Measurements from ENCODE around the gene RAD23B. TPM values are rescaled to one million over a fixed set of nuclear protein-coding genes. Genes with fewer than 3 reads are reported as not detected.

Gene RAD23B
- total RNA-seq, 1 donor from 2014 or later = 82.8 TPM

DNA sequence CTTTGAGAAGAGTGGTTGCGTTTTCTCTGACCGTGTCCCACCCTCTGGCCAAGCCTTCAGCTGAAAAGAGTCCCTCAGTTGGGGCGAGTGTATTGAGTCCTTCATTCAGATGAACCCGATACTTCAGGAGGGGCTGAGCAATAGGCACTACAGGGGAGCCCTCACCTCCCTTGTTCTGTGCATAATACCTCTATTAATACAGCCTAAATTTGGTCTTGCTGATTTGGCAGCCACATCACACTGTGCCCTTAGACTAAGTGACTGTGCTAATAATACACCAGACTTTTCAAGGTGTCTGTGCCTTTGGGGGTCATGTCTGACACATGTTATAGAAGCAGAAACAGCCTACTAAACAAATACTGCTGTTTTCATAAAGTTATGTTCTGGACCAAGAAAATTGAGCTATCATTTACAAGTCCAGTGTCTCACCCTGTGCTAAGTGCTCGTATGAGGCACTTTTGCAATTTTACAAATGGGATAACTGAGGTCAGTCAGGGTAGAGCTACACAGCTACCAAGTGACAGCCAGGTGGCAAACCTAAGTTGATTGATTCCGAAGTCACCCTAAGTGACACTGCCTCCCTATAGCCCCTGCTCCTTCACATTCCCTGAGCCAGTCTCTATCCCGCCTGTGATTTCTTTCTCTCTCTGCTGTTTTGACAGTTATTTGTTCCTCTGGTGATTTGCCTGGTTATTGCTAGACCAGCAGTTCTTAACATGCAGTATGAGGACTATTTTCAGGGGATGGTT, 56.0 kb downstream of the RAD23B start:
- TF ChIP-seq, protein P1, sequence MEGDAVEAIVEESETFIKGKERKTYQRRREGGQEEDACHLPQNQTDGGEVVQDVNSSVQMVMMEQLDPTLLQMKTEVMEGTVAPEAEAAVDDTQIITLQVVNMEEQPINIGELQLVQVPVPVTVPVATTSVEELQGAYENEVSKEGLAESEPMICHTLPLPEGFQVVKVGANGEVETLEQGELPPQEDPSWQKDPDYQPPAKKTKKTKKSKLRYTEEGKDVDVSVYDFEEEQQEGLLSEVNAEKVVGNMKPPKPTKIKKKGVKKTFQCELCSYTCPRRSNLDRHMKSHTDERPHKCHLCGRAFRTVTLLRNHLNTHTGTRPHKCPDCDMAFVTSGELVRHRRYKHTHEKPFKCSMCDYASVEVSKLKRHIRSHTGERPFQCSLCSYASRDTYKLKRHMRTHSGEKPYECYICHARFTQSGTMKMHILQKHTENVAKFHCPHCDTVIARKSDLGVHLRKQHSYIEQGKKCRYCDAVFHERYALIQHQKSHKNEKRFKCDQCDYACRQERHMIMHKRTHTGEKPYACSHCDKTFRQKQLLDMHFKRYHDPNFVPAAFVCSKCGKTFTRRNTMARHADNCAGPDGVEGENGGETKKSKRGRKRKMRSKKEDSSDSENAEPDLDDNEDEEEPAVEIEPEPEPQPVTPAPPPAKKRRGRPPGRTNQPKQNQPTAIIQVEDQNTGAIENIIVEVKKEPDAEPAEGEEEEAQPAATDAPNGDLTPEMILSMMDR (conservative IDR thresholded peaks at IDR 0.05; ENCODE audit: low read depth, low read length) = no peak
- no peak overlapping the region for H3K4me3 ChIP-seq (ENCODE audit: low read depth, low read length)
- DNase-seq (ENCODE audit: low read depth) = no peak

DNA sequence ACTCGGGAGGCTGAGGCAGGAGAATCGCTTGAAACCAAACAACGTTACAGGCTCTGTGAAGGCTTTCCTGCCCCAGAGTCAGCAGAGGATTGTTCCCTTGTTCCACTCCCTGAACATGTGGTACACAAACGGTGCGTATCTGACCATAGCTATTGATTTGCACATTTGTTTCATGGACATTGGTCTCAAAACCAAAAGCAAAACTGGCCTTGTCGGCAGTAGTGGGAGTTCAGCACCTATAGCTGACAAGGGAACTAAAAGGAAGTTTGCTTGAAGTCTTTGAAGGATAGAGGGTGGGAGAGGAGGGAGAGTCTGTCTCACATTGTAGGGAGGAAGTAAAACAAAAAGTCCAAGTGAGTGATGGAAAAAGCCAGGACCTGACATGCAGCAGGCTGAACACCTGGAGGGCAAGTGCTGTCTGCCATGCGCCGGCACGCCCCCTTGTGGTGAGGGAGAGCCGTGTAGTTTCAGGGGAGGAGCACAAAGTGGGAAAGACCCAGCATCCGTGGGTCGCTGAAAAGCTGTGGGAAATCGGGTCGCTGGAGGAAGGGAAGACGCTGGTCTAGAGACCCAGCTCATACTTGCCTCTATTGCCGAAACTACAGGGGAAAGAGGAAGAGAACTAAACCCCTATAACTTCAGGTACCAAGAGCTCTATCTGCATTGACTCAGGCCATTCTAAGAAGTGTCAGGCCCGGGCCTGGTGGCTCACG, 58.0 kb downstream of the RAD23B start:
- TF ChIP-seq, protein P1 (conservative IDR thresholded peaks at IDR 0.05; ENCODE audit: low read depth, low read length) = peak; percentile 95
- no peak overlapping the region for H3K4me3 ChIP-seq (ENCODE audit: low read depth, low read length)
- DNase-seq (ENCODE audit: low read depth) = no peak

DNA sequence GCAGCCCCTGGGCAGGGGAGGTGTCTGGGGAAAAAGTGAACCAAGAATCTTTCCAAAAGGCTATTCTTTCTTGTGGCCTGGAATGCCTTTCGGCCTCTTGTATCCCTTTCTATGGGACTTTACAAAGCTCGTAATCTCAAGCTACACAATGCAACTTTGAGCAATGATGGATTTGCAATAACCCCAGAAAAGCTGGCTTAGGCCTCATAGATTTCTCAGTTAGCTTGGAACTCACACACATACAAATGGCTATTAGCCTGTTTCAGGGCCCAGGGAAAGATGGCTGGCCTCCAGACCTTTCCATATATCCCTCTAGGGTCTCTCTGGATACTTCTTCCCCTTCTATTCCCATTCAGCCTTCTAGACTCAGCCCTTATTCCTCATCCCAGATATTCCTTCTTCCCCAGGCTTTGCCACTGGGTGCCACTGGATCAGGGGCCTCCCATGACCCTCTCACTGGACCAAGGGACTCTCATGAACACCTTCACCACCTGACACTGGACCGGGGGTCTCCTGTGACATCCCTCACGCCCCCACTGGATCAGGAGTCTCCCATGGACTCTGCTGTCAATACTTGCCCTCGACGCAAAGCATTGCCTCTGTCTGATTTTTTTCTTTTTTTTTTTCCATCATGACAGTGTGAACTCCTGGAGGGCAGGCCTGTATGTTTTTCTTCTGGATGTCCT, 59.5 kb downstream of the RAD23B start:
- no peak for DNase-seq (ENCODE audit: low read depth)
- no peak overlapping the region for H3K4me3 ChIP-seq (ENCODE audit: low read depth, low read length)
- TF ChIP-seq, protein P1 (conservative IDR thresholded peaks at IDR 0.05; ENCODE audit: low read depth, low read length) = no peak

DNA sequence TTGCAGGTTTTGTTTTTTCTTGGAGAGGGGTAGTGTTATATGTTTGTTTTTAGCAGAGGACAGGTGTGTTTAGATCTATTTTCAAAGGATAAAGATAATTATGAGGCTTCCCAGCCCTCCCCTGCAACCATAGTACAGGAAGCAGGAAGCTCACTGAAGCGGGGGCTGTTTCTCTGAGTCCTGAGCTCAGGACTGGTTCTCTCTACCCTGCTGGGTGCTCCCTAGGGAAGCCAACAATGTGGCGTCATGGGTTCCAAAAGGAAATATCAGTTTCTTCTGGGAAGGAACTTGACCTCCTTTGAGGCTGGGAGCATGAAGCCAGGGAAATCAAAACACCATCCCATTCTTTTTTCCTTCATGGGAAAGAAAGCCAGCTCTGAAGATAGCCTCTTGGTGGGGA, 62.2 kb downstream of the RAD23B start:
- DNase-seq (ENCODE audit: low read depth) = no peak
- TF ChIP-seq, protein P1 (conservative IDR thresholded peaks at IDR 0.05; ENCODE audit: low read depth, low read length) = no peak
- no peak overlapping the region for H3K4me3 ChIP-seq (ENCODE audit: low read depth, low read length)

DNA sequence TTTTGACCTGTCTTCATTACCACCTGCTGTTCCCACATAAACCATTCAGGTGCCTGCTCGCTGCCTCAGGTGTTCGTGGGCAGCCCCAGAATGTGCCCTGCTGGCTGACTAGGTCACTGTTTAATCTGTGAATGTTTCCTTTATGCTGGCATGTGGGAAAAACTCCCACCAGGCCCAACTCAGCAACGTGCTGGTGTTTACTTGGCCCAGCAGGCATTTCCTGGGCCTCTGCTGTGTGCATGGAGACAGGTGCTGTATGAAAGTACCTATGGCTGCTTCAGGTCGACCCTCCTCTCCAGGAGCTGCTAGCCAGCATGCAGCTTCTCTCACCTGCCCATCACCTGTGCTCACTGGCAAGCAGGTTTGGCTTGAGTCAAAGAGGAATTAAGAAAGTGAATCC, 65.8 kb downstream of the RAD23B start:
- H3K4me3 ChIP-seq (ENCODE audit: low read depth, low read length) = no peak overlapping the region
- TF ChIP-seq, protein P1 (conservative IDR thresholded peaks at IDR 0.05; ENCODE audit: low read depth, low read length) = no peak
- no peak for DNase-seq (ENCODE audit: low read depth)

DNA sequence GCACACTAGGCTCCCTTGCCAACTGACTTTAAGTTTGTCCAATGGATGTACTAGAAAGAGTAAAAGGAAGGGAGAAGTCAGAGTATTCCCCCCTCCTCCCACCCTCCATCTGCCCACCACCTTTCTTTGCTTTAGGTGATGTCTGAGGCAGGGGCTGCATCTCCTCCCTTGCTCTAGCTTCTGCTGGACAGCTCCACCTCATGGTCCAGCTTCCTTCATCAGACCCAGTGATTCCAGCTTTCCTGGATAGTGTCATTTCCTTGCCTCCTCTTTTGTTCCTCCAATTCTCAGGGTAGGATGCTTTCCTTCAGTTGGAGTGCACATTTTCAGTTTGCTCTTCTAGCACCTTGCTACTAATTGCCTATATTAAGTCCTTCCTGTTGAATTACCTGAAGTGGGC, 67.4 kb downstream of the RAD23B start:
- no peak for DNase-seq (ENCODE audit: low read depth)
- TF ChIP-seq, protein P1 (conservative IDR thresholded peaks at IDR 0.05; ENCODE audit: low read depth, low read length) = no peak

More for the DNA sequence above, 67.4 kb downstream of the RAD23B start:
- H3K4me3 ChIP-seq (ENCODE audit: low read depth, low read length) = no peak overlapping the region

Data from epithelial cell of proximal tubule (primary cell).